Transverse colon (tissue), 4 donors: ENCODE results near the gene UBE2G1.

Experiments used
- CTCF ChIP-seq, 5 experiments: fragments of 200-600 bp in 3 of 5; fragments of 450-650 bp in 2 of 5; sonication (generic) in 3 of 5; IDR thresholded peaks; 1 replicate in 2 of 5; 2 replicates in 3 of 5; pipeline ENCODE4 v1.5.1; 2016 to 2017; ENCODE audit warnings: antibody characterized with exemption in 5 of 5, inconsistent platforms in 3 of 5, mild to moderate bottlenecking in 2 of 5, moderate library complexity in 1 of 5
- EP300 ChIP-seq: sonication (generic); formaldehyde crosslinking; IDR thresholded peaks from one replicate; pipeline ENCODE4 v1.6.1; 2017; ENCODE audit warnings: antibody characterized with exemption, low read depth
- POLR2A ChIP-seq: fragments of 450-650 bp; IDR thresholded peaks from one replicate; pipeline ENCODE4 v1.6.1; 2016; ENCODE audit warnings: antibody characterized with exemption, mild to moderate bottlenecking, moderate library complexity
- POLR2AphosphoS5 ChIP-seq, 3 donors: sonication (generic); formaldehyde crosslinking; IDR thresholded peaks; one replicate each; pipeline ENCODE4 v1.6.1; 2016; ENCODE audit warnings: antibody characterized with exemption in 3 of 3

- TF ChIP-seq CTCF (IDR thresholded peaks at IDR 0.05) = no peak
- no peak for TF ChIP-seq POLR2AphosphoS5 (IDR thresholded peaks at IDR 0.05)
- no peak for TF ChIP-seq POLR2A
- TF ChIP-seq EP300 = no peak
Observed at GRCh38 chr17:4394208-4395110, 28.0 kb upstream of the UBE2G1 start.
